HuH-7 (cell line): ENCODE results near the gene NAV1.

Experiments
- DNase-seq: peaks from one replicate; pipeline ENCODE4 v3.0.0; 2011; ENCODE audit warnings: low spot score

NAV1 gene

DNA sequence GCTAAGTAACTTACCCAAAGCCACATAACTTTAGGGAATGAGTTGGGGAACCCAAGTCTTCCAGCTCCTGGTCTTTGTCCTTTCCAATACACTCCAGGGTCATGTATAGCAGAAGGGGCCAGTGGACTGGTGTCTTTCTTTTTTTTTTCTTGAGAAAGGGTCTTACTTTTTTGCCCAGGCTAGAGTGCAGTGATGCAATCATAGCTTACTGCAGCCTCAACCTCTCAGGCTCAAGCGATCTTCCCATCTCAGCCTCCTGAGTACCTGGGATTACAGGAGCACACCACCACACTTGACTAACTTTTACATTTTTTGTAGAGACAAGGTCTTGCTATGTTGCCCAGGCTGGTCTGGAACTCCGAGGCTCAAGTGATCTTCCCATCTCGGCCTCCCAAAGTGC lies 12.2 kb downstream of the NAV1 start:
- DNase-seq: no peak

DNA sequence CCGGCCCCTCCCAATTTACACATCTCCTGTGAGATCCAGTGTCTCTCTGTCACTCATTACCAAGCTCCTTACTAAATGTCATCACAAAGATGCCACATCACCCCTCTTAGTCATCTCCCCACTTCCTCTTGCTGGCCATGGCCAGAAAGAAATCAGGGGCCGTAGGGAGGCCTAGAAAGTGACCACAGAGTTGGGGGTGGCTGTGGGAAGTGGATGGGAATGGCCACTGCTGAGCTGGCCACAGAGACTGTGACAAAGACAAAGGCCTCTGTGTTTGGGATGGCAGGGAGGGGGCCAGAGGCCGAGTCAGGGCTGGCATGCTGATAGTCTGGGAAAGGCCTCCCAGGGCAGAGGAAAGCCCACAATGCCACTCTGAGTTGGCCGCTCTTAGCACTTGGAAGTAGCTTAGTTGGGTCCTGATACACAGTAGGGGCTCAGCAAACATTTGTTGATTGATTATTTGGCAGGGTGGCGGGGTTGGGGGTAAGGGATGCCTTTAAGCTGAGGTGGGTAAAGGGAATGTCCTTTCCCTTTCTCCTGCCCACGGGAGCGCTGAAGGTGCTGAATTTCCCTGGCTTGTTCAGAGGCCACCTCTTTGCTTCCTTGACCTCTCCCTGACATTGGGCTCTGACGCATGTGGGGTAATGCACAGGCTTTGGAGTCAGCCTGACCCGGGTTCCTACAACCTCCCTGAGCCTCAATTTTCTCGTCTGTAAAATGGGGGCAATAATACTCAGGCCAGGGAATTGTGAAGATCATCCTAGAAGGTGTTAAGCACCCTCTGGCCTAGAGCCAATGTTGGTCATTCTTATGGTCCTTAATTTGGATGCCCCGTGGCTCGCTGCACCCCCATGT lies 13.2 kb downstream of the NAV1 start:
- DNase-seq: no peak

DNA sequence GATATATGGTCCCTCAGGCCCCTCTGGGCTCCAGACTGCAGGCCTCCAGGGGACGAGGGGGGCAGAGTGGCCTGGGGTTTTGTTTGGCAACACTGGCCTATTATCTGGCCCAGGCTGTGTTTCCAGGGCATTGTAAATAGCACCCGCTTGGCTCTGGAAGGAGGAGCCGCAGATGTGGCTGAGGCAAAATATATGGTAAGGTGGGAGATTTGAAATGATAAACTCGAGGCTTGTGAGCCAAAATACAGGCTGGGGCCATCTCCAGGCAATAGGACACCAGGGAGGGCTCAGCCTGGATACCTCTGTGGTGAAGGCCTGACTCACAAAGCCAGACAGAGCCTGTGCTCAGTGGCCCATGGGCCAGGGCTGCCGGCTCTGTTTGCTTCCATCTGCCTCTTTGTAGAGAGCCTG lies 14.0 kb downstream of the NAV1 start:
- no peak for DNase-seq

DNA sequence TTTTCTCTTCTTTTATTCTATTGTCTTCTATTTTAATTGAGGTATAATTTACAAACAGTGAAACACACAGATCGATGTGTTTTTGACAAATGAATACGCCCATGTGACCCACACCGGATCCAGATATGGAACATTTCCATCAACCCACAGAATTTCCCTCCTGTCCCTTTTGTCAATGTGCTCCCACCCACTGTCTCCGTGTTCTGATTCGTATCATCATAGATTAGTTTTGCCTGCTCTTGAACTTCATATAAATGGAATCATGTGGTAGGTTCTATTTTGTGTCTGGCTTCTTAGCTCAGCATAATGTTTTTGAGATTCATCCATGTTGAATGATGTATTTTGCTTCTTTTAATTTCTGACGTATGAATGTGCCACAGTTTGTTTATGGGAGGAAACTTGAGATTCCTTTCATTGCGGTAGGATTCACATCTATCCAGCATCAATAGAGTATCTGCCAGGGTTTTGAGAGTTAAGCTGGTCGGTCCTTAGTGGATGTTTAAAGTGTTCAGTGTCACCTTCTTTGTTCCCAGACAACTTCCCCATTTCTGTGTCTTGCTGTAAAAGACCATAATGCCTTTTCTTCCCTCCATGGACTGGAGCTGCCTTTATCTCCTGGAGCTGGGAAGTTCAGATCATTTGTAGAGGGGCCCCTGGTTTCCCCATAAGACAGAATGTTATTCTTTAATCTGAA lies 14.7 kb downstream of the NAV1 start:
- DNase-seq: no peak

DNA sequence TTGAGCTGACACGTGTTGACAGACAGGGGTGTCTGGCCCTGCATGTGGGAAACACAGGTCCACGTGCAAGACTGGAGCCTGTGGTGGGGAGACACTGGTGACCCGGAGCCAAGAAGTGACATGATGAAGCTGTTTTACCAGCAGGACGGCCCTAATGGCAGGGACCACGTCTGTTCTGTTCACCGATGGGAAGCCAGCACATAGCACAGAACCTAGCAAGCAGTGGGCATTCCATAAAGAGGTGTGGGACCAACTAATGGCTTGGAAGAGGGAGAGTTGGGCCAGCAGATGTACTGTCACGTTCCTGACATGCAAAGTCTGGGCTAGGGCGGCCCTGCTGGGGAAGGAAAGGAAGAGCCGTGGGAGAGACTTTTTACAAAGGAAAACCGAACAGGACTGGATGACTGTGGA lies 15.3 kb downstream of the NAV1 start:
- no peak for DNase-seq

DNA sequence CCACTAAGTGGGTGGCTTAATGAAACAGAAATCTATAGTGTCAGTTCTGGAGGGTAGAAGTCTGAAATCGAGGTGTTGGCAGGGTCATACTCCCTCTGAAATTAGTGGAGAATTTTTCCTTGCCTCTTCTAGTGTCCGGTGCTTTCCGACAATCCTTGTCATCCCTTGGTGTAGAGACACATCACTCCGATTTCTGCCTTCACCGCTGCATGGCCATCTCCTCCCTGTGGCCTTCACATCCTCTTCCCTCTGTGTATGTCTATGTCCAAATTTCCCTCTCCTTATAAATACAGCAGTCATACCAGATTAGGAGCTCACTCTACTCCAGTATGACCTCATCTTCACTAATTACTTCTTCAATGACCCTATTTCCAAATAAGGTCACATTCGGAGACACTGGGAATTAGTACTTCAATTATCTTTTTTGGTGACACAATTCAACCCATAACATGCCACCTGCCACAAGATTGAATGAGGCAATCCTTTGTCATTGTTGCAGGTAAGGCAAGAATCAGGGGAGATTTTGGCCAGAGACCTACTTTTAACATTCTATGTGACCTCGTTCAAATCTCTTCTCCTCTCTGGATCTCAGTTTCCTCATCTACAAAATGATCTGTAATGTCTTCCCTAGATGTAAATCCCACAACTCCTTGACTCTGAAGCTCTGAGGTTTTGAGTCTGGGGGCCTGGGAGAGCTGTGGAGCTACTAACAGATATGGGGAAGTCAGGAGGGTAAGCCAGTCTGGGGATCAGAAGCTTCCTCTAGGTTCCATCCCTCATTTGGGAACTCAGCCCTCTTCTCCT lies 16.1 kb downstream of the NAV1 start:
- DNase-seq: no peak

DNA sequence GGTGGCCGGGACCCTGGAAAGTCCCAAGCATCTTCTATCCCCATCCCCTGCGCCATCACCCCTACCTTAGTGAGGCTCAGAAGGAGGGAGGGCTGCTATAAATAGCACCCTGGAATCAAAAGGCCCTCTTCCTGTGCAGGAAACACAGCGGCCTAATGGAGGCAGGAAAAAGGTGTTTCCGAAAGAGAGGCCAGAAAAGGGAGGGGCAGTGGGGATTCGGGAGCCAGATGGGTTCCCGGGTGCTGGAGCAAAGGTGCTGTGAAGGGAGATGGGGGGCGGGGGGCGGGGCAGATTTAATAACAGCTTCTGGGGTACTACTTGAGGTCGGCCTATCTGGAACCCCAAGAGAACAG lies 16.6 kb downstream of the NAV1 start:
- DNase-seq: no peak

DNA sequence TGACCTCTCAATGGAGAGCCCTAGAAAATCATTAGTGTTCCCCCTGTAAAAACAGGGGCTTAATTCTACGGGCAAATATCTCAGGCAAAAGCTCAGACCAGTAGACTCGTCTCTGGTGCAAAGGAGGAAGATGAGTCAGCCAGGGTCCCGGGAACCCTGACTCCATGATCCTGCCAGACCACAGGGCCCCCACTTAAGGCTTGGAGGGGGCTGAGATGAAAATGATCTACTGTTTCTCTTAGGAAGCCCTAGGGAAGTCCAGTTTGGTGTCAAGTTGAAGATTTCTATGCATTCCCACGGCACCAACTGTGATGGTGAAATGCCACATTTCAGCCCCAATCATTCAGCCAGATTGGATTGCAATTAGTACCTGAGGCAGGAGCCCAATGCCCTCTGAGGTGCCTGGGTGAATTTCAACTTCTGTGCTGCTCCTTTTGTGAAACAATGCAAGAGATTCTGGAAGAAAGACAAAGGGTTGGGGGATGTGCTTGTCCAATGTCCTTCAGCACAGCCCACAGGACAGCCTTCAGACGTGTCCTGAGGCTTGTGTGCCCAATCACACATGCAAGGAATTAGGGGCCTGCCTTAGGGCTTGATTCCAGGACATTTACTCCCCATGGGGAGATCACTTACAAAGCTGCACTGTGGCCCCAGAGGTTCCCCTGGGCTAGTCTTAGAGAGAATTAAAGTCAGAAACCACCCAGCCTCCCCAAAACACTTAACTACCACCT lies 18.1 kb downstream of the NAV1 start:
- DNase-seq: no peak

DNA sequence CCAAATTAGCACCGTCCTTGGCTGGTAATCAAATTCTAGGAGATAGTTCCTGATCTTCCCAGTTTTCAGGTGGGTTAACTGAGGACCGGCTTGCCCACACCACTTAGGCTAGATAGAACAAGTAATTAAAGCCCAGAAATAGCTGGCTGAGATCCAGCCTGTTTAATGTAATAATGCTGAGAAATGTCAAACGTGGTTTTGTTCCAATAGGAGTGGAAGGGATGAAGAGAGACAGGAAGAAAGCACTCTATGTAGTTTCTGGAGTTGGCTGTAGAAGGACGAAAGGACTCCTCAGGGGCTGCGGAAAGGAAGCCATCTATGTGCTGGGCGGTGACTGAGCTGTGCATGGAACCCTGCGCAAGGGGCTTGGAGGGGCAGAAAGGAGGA lies 18.6 kb downstream of the NAV1 start:
- no peak for DNase-seq

DNA sequence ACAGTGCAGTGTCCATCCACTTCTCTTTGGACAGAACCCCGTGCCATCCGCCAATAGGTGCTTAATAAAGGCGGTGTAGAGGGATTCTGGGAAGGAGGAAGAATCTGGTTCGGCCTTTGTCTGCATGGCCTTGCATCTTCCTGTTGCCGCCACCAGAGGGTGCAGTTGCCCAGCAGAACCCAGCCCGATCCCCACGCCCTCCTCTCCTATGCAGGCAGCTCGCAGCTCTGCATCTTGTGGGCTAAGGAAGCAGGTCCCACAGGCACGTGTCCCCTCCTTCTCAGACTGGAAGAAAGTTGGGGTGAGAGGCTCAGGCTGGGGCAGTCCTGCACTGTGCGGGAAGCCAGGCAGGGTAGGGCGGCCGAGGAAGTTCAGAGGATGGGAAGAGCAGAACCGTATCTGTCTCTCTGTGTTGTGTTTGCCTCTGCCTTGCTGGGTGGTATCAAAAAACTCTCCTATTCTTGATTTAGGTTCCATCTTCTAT lies 20.8 kb downstream of the NAV1 start:
- DNase-seq: peak; percentile 79

DNA sequence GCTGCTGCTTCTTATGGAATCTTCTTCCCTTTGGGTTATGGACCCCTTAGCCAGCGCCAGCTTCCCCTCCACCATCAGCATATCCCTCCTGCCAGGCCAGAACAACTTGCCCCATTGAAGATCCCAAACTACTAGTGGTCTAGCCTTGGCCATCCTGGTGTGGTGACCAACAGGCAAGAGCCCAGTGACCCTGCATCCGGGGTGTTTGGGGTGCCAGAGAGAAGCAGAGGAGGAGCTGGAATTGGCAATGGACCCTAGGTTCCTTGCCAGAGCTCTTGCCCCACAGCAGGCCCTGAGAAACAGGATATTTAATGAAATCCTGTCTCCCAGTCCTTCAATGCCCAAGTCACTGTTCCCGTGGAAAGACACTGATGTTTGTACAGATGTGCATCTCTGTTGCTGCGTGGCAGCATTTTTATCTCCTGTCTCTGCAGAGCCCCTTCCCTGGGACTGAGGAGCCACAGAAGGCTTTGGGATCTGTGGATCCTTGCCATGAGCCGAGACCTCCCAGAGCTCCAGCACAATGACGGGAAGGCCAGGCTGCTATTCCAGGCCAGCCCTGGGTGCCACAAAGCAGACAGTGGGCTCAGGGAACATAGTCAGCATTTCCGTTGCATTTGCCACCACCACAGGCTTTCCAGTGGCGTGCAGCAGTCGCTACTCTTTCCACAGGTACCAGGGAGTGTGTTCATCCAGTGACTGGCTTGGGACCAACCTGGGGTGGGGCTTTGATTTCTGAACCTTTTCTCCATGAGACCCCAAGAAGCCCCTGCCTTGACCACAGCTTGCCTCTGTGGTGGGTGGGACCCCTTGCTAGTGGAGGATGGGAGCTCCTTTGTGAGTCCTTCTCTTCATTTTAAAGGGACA lies 21.6 kb downstream of the NAV1 start:
- no peak for DNase-seq

DNA sequence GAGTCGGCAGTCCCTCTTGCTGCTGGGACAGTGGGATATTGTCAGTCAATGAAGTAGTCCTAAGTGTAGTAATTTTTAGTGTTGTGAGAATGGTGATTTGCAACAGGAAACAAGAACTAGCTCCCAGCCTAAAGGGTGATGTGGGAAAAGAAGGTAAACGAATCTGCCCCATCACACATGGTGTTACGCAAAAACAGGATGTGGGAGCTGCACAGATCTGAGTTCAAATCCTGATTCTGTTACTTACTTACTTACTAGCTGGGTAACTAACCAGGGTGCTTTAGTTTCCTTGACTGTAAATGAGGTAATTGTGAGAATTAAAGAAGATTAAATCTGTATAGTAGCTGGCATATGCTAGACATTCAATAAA lies 22.3 kb downstream of the NAV1 start:
- DNase-seq: no peak

DNA sequence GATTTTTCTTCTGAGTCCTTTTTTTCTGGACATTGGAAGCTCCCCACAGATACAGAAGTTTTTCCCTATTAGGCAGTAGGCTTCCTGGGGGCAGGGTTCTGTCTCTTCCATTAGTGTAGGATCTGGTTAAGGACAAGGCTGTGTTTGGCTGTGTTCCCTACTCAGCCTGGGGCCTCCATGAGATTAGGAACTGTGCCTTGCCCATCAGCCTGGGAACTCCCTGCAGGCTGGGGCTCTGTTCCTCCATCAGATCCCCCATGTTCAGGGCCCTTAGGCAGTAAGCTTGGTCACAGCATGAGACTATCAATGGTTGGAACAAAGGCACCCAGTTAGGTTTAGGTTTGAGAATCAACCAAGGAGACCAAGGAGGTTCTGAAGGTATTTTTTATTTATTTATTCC lies 22.7 kb downstream of the NAV1 start:
- no peak for DNase-seq

DNA sequence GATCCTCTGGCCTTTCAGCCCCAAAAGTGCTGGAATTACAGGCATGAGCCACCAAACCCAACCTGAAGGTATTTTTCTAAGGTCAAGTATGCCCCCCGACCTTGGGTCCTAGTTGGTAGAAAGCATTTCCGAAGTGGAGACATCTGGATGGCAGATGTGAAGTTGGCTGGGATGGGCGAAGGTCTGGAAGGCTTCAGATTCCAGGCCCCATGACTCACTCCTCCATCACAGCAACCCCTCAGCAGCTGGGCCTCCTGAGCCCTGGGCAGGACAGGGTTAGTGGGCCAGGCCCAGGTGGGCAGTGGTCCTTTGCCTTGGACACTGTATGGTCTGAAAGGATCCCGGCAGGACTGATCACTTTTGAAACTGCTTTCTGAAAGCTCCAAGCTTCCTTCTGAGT lies 23.3 kb downstream of the NAV1 start:
- DNase-seq: no peak

DNA sequence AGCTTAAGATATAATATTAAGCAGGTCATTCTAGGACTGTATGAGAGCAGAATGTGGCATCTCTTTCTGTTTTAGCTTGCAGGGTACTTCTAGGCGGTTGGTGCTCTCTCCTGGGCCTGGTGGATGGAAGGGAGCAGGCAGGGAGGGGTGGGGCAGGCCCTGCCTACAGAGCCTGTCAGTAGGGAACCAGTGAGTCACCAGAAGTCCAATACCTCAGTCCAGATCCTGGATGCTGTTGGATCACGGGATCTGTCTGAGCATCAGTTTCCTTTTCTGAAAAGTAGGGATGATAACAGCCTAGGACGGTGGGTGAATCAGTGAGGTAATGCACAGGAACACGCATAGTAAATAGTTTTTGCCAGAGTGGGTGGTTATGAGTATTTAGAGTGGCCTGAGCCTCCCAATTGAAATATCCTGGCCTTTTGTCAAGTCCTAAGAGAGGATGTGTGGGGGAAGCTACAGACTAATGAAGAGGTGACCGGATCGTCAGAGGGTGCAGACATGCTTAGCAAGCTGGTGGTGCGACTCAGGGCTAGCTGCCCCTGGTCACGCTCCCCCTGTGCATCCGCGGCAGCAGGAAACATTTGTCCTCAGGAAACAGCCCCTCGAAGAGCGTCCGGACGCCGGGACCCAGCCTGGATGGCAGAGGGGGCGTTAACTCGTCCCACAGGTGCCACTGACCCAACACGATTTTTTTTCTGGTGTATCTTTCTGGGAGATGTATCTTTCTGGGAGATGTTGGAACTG lies 23.9 kb downstream of the NAV1 start:
- no peak for DNase-seq

DNA sequence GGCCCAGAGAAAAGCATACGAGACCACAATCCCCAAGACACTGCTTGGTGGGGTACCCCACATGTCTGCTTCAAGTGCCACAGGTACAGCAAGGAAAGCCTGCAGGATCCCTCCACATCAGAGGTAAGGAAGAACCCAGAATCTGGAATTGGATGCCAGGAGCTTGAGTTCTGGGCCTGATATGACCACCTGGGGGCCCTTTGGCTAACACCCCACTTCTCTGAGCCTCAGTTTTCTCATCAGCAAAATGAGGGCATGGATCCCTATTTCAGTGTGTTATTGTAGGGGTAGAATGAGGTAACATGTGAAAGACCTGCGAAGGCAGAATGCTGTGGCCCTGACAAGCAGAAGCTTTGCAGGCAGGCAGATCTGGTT lies 24.5 kb downstream of the NAV1 start:
- no peak for DNase-seq

DNA sequence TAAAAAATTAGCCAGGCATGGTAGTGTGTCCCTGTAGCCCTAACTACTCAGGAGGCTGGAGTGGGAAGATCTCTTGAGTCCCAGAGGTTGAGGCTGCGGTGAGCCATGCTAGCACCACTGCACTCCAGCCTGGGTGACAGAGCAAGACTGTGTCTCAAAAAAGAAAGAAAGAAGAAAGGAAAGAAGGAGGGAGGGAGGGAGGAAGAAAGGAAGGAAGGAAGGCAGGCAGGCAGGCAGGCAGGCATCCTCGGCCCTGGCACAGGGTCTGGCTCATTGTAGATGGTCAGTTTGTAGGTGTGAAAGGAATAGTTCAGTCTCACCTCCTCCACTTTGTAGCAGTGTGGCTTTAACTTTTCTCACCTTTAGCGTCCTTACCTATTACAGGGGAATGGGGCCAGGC lies 25.0 kb downstream of the NAV1 start:
- no peak for DNase-seq

DNA sequence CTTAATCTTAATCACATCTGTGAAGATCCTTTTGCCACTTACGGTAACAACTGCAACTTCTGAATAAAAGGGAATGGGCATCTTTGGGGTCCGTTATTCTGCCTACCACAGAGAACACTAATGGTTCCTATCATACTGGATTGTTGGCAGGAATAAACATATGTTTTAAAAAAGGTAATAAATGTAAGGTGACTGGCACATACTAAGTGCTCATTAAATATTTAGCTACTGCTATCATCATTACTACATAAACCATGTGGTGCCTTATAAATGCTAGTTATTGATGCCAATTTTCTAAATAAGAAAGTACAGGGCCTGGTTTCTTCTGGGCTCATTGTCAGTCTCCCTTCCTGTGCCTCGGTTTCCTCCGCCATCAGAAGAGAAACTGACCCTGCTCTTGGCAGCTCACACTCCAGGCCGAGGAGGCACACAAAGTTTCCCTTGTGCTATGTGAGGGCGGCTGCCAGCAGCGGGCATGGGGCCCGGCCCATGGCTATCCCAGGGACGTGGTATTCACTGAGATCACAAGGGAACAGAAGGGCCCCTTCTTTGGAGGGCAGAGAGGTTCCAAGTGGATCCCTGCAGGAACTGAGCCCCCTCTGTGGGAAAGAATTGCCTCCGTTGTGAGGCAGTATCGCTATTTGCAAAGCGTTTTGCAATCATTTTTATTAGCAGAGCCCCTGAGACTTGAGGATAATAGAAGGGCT lies 26.2 kb downstream of the NAV1 start:
- no peak for DNase-seq

DNA sequence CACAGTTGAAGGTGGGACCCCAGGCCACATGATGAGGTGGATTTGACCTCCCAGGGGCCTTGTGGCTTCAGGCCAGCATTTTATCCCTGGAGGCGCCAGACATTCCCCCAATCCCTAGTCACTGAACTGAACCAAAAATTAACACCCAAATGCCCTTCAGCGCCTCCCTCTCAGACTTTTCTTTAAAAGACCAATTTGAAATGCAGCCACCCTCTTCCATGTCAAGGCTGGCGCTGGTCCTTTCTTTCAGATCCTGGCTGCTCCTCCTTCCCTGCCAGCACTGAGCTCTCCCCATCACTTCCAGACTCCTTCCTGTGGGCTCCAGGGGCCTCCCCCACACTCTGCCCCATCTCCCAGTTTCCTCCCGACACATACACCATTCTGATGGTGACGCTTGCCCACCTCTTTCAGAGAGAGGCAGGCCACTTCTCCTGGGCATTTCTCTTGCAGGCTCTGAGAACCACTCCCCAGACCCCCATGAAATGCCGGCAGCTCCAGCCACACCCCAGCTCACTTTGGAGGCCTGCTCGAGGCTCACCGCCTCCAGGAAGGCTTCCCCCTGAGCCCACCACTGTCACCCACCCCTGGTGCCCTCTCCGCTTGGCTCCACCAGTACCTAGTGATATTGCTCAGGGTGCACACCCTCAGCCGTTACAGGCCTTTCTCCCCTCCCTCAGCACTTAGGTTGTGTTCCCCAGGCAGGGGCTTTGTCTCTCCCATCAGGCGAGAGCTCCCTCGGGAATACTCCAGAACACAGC lies 27.0 kb downstream of the NAV1 start:
- DNase-seq: no peak
